Stimulated activated CD4-positive, alpha-beta T cell treated with anti-CD3 and anti-CD28 coated beads, Interleukin-1b, Interleukin-23, amount 100 ng/mL, for 48 hours (primary cell): ENCODE measurements around the gene PFKP.
"Not testable (repeated sequence)": the region's sequence is repeated elsewhere in the genome, so short reads cannot be mapped to it uniquely, and the experiment has no call there.

ENCODE experiments used
- DNase-seq: peaks from one replicate; pipeline ENCODE4 v3.0.0-alpha.2; 2020

The PFKP gene

DNA sequence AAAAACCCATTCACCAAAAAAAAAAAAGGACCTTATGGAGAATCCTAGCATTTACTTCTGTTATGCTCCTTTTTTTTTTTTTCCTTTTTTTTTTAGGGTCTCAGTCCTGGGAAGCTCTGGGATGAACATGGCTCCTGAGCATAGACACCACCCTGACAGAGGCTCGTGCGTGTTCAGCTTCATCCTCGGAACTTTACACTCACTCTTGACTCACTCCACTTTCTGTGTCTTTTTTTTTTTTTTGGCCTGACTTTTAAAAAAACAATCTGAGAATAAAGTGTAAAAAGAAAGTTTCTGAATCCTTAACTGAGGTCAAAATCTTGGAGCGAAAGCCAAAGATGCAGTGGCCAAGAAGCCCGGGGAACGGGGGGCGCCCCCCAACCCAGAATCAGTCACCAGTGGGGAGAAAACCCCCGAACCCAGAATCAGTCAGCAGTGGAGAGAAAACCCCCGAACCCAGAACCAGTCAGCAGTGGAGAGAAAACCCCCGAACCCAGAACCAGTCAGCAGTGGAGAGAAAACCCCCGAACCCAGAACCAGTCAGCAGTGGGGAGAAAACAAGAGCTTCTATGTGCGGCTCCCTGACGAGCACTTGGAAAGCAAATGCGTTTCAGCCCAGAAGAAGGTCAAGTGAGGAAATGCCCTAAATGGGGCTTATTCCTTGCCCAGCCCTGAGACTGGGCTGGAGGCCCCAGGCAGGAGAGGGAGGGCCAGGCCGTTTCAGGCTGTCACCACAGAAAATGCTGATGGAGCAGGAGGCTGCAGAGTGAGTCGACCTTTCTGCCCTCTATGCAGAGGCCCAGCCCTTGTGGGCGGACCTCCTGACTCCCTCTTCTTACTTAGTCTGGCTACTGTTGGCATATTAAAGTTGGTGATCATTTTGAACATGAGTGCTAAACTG, 19.0 kb upstream of the PFKP start:
- DNase-seq = no peak

DNA sequence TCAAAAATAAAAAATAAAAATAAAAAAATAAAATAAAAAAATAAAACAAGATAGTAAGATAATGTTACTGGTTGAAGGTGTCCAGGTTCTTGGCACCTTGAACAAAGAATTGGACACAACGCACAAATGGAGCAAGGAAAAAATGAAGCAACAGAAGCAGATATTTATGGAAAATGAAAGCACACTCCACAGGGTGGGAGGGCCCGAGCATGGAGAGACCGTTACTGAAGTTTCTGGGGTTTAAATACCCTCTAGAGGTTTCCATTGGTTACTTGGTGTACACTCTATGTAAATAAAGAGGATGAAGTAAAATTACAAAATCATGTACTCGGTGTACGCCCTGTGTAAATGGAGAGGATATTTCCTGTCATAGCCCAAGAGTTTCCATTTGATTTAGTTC, 15.7 kb upstream of the PFKP start:
- DNase-seq = no peak

- DNase-seq = no peak
Measured at GRCh38 chr10:3053155-3053554, 14.2 kb upstream of the PFKP start.

- no peak for DNase-seq
Measured at GRCh38 chr10:3054183-3054850, 13.0 kb upstream of the PFKP start.

DNA sequence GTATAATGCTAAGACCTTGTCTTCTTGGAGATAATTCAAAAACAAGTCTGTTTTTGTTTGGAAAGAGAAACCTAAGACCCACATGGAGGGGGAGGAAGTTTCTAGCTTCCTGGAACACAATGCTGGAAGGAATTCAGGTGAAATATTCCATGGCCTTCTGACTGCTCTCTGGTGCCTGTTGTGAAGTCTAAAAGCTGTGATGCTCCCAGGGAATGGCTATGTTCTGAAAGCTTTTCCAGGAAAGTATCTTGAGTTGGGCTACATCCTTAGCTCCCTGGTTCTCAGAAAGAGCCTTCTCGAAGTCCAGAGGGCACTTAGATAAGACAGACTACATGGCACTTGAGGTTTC, 12.5 kb upstream of the PFKP start:
- no peak for DNase-seq

- DNase-seq = no peak
Measured at GRCh38 chr10:3056280-3057037, 10.9 kb upstream of the PFKP start.

DNA sequence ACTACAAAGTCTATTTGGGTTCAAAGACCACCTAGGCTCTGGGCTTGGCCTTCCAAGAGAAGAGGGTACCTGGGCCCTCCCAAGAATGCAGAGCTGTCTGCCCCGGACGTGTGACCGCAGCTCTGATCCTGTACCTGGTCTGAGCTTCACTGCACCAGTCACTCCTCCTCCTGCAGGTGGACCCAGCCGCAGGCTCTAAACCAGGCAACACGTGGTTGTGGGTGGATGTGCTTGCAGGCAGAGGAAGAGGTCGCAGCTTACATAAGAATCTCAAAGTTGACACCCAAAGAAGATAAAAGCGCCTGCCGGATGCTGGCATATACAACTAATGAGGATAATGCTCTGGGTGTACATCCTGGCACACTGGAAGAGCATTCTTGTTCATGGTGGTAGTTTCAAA, 9.4 kb upstream of the PFKP start:
- DNase-seq = no peak

- DNase-seq = no peak
Measured at GRCh38 chr10:3059974-3060373, 7.4 kb upstream of the PFKP start.

DNA sequence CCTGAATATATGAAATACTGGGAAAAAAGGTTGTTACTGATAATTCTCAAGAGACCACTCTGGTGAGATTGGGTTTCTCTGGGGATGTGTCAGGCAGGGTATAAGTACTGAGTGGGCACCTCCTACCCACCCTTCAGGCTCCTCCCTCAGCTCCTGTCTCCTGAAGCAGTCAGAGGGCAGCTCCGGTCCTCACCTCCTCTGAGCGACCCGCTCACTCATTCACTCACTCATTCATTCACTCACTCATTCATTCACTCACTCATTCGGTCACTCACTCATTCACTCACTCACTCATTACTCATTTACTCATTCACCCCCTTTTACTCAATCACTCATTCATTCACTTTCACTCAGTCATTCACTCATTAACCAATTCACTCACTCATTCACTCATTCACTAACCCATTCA, 6.9 kb upstream of the PFKP start:
- no peak for DNase-seq

GRCh38 chr10:3061323-3061898, 5.9 kb upstream of the PFKP start:
- not testable (repeated sequence) for DNase-seq

DNA sequence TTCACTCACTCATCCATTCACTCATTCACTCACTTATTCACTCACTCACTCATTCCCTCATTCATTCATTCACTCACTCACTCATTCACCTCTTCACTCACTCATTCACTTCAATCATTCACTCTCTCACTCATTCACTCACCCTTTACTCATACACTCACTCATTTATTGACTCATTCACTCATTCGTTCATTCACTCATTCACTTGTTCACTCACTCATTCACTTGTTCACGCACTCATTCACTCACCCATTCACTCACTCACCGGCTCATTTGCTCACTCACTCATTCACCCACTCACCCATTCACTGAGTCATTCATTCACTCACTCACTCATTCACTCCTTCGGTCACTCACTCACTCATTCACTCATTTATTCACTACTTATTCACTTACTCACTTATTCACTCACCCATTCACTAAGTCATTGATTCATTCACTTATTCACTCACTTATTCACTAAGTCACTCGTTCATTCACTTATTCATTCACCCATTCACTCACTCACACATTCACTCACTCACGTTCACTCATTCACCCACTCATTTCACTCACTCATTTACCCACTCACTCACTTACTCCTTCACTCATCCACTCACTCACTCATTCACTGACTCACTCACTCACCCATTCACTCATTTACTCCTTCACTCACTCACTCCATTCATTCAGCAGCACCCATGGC, 4.7 kb upstream of the PFKP start:
- DNase-seq = no peak

GRCh38 chr10:3064423-3064822, 2.9 kb upstream of the PFKP start:
- no peak for DNase-seq

GRCh38 chr10:3065622-3066021, 1.7 kb upstream of the PFKP start:
- no peak for DNase-seq

DNA sequence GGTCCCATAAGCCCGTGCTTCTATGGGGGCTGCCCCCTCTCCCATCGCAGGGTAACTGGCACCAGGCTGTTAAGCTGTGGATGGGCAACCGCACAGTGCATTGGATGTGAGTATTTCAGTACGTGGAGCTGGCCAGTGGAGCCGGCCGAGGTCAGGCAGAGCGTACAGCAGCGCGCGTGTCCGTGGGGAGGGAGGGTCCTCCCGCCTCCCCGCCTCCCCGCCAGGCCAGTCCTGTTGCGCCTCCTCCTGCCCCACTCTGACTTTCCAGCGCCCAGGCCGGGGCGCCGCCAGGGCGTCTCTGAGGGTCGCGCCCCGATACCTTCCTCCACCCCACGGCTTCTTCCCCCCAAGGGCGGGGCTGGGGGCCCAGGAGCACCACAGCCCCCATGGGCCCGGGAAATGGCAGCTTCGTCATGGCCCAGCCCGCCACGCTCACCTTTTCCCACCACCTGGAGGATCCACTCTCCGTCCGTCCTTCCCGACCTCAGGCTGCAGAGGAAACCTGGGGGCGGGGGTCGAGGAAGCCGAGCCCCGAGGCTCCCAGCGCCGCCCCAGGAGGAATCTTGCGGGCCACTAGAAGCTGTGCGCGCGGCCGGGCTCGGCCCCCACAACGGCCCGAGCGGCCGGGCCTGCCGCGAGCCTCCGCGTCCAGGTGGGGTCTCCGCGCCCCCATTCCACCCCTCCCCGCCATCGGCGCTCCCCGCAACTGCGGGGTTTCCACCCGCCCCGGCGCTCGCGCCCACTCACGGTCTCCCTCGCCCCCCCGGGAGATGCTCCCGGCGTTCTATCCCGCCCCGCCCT, 831 bp upstream of the PFKP start:
- no peak for DNase-seq

DNA sequence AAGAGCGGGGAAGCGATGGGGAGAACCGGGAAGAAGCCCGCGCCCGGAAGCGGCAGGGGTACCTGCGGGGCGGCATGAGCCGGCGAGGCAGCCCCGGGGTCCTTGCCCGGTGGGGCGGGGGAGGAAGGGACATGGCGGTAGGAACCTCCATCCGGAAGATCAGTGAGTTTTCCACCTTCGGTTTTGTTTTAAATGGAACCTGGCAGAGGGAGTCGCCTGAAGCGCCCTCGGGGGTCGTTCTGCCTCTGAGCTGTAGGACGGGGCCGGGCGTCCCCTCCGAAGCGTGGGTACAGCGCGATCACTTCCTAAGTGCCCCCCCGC, 471 bp downstream of the PFKP start:
- no peak for DNase-seq

DNA sequence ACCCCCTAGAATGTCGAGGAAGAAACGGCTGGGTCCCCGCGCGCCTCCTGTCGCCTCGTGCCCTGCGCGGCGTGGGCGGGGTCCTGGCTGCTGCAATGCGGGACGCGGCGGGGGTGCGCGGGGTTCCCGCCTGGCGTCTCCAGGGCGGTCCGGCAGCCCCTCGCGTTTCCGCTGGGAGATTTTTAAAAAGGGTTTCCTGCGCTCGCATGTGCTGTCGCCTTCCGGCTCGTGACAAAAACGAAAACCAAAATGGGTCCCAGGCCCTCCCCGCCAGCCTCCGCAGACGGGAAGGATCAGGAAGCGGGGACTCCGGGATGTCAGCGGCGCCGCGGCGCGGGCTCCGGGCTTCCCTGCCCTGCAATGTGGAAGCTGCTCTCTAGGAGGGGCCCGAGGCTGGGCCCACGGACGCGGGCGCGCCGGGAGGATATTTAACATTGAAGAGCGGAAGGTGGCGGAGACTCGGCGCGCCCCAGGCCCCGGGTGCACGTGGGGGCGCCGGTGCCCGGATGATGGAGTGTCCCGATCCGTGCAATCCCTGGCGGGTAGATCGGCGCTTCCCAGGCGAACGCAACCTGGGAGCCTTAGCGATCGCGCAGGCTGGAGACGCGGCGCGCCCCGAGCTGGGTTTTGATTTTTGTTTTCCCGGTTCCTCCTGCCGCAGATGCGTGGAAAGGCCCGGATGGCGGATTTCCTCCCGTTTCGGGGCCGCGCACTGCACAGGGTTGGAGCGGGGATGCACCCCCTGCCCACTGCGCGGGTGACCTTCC, 1.0 kb downstream of the PFKP start:
- peak; percentile 76 for DNase-seq

DNA sequence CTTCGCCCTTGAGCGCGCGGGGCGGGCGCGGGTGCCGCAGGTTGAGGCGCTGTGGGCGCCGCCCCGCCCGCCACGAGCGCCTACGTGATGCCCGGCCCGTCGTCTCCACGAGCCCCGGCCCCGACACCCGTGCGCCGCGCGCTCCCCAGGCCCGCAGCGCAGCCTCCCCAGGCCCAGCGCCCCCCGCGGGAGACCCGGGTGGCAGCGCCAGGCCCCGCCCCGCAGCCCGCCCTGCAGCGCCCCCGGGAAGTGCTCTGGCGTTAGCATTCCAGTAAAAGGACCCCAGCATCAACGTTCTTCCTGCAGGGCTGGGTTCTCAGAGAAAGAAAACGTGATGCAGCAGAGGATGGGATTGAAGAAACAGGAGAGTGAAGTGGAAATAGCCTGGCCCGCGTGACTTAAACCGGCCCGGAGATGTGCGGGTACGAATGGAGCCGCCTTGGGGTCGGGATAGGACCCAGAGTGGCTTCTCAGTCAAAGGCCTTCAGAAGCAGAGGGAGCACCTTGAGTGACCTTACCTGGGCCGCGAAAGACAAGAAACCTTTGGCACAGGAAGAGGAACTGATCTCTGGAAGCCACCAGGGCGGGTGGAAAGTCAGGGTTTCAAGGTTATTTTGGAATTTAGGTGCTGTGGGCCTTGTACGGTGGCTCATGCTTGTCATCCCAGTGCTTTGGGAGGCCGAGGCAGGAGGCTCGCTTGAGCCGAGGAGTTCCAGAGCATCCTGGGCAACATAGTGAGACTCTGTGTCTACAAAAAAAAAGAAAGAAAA, 1.8 kb downstream of the PFKP start:
- DNase-seq = peak; percentile 25

DNA sequence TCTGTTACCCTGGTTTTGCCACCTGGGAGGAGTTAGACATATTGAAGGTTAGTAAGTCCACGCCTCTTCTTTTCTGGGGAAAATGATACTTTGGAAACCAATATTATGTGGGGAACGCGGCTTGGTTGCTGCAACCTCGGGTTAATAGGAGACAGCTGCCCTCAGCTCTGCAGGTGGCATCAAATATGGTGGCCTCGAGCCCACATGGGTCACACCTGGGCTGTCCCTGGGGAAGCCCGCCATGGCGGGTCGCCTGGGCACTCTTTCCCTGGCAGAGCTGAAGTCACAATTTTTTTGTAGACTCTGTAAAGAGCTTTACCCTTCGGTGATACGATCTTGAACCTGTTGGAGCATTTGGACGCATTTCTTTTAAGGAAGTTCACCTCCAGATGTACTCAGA, 2.5 kb downstream of the PFKP start:
- no peak for DNase-seq

DNA sequence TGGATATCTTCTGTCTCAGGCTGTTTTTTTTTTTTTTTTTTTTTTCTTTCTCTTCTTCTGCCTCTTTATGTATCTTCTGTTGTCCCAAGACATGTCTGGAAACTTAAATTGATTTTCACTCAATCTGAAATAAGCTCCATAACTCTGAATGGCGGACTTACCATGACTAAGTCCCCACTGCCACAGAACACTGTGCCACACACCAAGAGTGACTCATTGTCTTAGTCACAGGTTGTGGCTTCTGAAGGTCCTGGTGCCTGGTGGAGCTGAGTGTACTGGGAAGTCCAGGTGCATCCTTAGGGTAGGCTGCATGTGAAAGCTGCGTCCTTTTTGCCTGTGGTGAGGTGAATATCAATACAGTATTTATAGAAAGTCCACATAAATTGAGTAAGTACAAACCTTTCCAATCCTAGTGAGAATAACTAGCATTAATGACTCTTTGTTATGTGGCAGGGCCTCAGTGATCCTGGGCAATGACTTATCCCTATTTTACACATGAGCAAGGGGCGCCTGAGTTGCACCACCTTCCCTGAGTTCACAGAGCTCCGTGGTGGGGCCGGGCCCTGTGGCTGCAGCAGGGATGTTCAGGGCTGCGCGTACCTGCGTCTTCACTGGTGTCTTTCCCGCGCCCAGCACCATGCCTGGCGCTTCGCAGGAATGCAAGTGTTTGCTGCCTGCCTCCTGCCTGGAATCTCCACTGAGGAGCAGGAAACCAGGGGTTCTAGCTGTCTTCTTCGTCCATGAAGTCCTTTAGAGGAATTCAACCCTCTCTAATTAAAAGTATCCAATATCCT, 4.3 kb downstream of the PFKP start:
- DNase-seq = peak; percentile 65
